B cell (primary cell): ENCODE measurements around the gene ZNF358.

ENCODE experiments used
- EZH2 ChIP-seq: IDR thresholded peaks from 2 replicates; pipeline ENCODE4 v1.6.1; 2012; ENCODE audit warnings: borderline replicate concordance, low read depth, mild to moderate bottlenecking, moderate library complexity, low read length; ENCODE audit not compliant: insufficient read depth, poor library complexity, severe bottlenecking
- TF ChIP-seq, protein P1 (sequence below): fragments of 200-600 bp; IDR thresholded peaks from one replicate; pipeline ENCODE4 v1.8.0; 2022; ENCODE audit warnings: antibody characterized with exemption, mild to moderate bottlenecking

DNA sequence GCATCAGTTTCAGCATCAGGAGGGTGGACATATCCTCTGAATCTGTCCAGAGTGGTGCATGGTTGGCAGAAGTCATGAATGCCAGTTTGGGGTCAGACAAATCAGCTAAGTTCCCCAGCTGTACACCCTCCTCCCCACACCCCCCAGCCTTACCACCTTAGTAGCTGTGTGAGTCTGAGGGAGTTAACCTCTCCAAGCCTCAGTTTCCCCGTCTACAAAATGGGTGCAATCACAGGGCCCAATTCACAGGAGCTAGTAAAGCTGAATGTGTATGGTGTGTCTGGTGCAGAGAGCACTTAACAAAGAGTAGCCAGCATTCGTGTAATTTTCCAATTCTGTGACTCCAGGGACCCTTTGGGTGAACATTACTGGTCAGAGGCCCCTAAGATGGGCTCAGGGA is 13.4 kb upstream of the ZNF358 start:
- TF ChIP-seq, protein P1, sequence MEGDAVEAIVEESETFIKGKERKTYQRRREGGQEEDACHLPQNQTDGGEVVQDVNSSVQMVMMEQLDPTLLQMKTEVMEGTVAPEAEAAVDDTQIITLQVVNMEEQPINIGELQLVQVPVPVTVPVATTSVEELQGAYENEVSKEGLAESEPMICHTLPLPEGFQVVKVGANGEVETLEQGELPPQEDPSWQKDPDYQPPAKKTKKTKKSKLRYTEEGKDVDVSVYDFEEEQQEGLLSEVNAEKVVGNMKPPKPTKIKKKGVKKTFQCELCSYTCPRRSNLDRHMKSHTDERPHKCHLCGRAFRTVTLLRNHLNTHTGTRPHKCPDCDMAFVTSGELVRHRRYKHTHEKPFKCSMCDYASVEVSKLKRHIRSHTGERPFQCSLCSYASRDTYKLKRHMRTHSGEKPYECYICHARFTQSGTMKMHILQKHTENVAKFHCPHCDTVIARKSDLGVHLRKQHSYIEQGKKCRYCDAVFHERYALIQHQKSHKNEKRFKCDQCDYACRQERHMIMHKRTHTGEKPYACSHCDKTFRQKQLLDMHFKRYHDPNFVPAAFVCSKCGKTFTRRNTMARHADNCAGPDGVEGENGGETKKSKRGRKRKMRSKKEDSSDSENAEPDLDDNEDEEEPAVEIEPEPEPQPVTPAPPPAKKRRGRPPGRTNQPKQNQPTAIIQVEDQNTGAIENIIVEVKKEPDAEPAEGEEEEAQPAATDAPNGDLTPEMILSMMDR, result no peak
- no peak for TF ChIP-seq EZH2
